HepG2 (cell line): Measurements from ENCODE around the gene PLIN4. TPM values are rescaled to one million over a fixed set of nuclear protein-coding genes. Genes with fewer than 3 reads are reported as not detected.
A peak's percentile ranks its signal among the peaks of the same experiment; 100 is the strongest.

Source experiments
- ARNTL ChIP-seq: sonication (generic); formaldehyde crosslinking; IDR thresholded peaks from 2 replicates; pipeline ENCODE4 v1.4.0; 2020; ENCODE audit warnings: mild to moderate bottlenecking, missing genetic modification reagents
- ATF1 ChIP-seq: IDR thresholded peaks from 2 replicates; pipeline ENCODE4 v1.6.1; 2016; ENCODE audit warnings: mild to moderate bottlenecking, control low read depth
- CREM ChIP-seq, 2 experiments: sonication (generic) in 1 of 2; formaldehyde crosslinking in 1 of 2; IDR thresholded peaks; 2 replicates each; pipeline versions ENCODE4 v1.4.0 to v1.6.1; 2016 to 2020; ENCODE audit warnings: antibody characterized with exemption in 1 of 2, mild to moderate bottlenecking in 1 of 2, missing genetic modification reagents in 1 of 2
- KDM5A ChIP-seq: fragments of 200-600 bp; sonication (generic); IDR thresholded peaks from 2 replicates; pipeline ENCODE4 v1.7.0; 2018; ENCODE audit warnings: antibody characterized with exemption, mild to moderate bottlenecking, low read length, borderline replicate concordance
- NCOR1 ChIP-seq: fragments of 200-600 bp; sonication (generic); IDR thresholded peaks from 2 replicates; pipeline ENCODE4 v1.7.0; 2017; ENCODE audit warnings: antibody characterized with exemption, low read length, borderline replicate concordance
- NFYB ChIP-seq: sonication (generic); formaldehyde crosslinking; IDR thresholded peaks from 2 replicates; pipeline ENCODE4 v1.4.0; 2020; ENCODE audit warnings: missing genetic modification reagents
- PHF8 ChIP-seq: sonication (generic); formaldehyde crosslinking; IDR thresholded peaks from 2 replicates; pipeline ENCODE4 v1.5.0; 2020; ENCODE audit warnings: missing genetic modification reagents
- POLR2AphosphoS5 ChIP-seq: IDR thresholded peaks from 2 replicates; pipeline ENCODE4 v1.6.1; 2012; ENCODE audit warnings: low read depth, low read length
- SP1 ChIP-seq, 2 experiments: fragments of 450-650 bp in 1 of 2; sonication (generic) in 1 of 2; formaldehyde crosslinking in 1 of 2; IDR thresholded peaks; 2 replicates each; pipeline versions ENCODE4 v1.4.0 to v1.6.1; 2016 to 2020; ENCODE audit warnings: missing genetic modification reagents in 1 of 2
- TBL1XR1 ChIP-seq: fragments of 150-350 bp; IDR thresholded peaks from 2 replicates; pipeline ENCODE4 v1.6.1; 2014; ENCODE audit warnings: borderline replicate concordance, low read length; ENCODE audit not compliant: partially characterized antibody
- THAP7 ChIP-seq: sonication (generic); formaldehyde crosslinking; IDR thresholded peaks from 2 replicates; pipeline ENCODE4 v1.8.1; 2023; ENCODE audit warnings: mild to moderate bottlenecking, missing genetic modification reagents
- THRA ChIP-seq: sonication (generic); formaldehyde crosslinking; IDR thresholded peaks from 2 replicates; pipeline ENCODE4 v1.4.0; 2020; ENCODE audit warnings: missing genetic modification reagents, borderline replicate concordance
- ZFP37 ChIP-seq: sonication (generic); formaldehyde crosslinking; IDR thresholded peaks from 2 replicates; pipeline ENCODE4 v1.4.0; 2020; ENCODE audit warnings: missing genetic modification reagents, borderline replicate concordance
- ZNF235 ChIP-seq: sonication (generic); formaldehyde crosslinking; IDR thresholded peaks from 2 replicates; pipeline ENCODE4 v1.8.1; 2023; ENCODE audit warnings: mild to moderate bottlenecking, missing genetic modification reagents, borderline replicate concordance
- ZNF768 ChIP-seq: sonication (generic); formaldehyde crosslinking; IDR thresholded peaks from 2 replicates; pipeline ENCODE4 v1.4.0; 2020; ENCODE audit warnings: missing genetic modification reagents
- polyA plus RNA-seq, 8 experiments: library from polyadenylated mRNA; depleted of rRNA in 3 of 8; stranded (reverse) in 7 of 8; unstranded in 1 of 8; fragments of >200 nt; fragmentation: Illumina TruSeq in 4 of 8; extraction: Trizol in 4 of 8; gene quantifications; 2 replicates each; pipeline versions ENCODE4 v1.2.1 to v1.2.3, GENCODE V29; 2011 to 2016; ENCODE audit warnings: low read depth in 4 of 8, missing spikeins in 1 of 8, mixed read lengths in 1 of 8; ENCODE audit not compliant: insufficient read depth in 1 of 8
- total RNA-seq, 5 experiments: library from RNA; depleted of rRNA; stranded (reverse); fragments of >200 nt; fragmentation: Illumina TruSeq; extraction: Trizol; gene quantifications; 2 replicates each; pipeline ENCODE4 v1.2.3, GENCODE V29; 2016; ENCODE audit warnings: low read depth in 1 of 5
- TF ChIP-seq, protein P1 (sequence below): sonication (generic); formaldehyde crosslinking; IDR thresholded peaks from 2 replicates; pipeline ENCODE4 v1.5.0; 2020; ENCODE audit warnings: missing genetic modification reagents
- TF ChIP-seq, protein P2 (sequence below): sonication (generic); formaldehyde crosslinking; IDR thresholded peaks from 2 replicates; pipeline ENCODE4 v1.5.1; 2020; ENCODE audit warnings: missing genetic modification reagents, mild to moderate bottlenecking, borderline replicate concordance
- TF ChIP-seq, protein P3 (sequence below): sonication (generic); formaldehyde crosslinking; IDR thresholded peaks from 2 replicates; pipeline ENCODE4 v1.5.0; 2020; ENCODE audit warnings: mild to moderate bottlenecking, missing genetic modification reagents, borderline replicate concordance

PLIN4 gene
- total and polyA plus RNA-seq, 2 of the 13 experiments (the other 11 are each of a cell fraction or from before 2014, with no cell fraction given) = 1.1 to 1.3 TPM

DNA sequence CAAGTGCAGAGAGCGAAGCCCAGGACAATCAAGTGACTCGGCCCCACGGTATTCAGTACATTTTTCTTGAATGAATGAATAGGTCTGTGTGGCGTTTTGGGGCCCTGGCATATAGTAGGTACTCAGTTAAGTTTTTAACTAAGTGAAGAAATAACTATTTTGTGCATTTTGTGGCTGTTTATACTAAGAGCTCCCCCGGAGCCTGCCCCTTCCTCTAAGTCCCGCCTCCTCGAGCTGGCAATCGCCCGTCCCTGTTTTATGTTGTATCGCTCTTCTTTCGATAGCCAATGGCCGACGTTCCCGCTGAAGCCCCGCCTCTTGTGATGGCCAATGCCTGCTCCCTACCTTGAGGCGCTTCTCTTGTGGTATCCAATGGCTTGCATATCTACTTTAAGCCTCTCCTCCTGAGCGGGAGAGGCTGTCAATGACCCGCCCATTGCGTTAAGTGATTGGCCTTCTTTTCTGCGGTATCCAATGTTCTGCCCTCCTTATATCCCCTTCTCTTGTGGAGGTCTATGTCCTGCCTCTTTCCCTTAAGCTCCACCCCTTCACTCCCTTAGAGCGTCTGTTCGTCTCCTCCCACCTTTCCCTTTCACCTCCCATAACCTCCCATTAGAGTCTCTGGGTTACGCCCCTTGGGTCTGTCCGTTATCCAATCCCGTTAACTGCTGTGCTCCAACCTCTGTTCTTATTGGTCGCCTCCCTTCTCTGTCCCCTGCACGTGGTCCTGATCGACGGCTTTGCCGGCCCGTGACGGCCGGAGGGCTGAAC is 46.7 kb downstream of the PLIN4 start (continued):
- TF ChIP-seq THRA (CRISPR knock-in tag) = peak; percentile 78; the same call in 1 of the 2 replicates
- TF ChIP-seq ZNF235 (CRISPR knock-in tag) = no peak
- peak; percentile 46 for TF ChIP-seq TBL1XR1
- peak; percentile 54; the same call in 1 of the 2 replicates for TF ChIP-seq POLR2AphosphoS5
- TF ChIP-seq, protein P1, sequence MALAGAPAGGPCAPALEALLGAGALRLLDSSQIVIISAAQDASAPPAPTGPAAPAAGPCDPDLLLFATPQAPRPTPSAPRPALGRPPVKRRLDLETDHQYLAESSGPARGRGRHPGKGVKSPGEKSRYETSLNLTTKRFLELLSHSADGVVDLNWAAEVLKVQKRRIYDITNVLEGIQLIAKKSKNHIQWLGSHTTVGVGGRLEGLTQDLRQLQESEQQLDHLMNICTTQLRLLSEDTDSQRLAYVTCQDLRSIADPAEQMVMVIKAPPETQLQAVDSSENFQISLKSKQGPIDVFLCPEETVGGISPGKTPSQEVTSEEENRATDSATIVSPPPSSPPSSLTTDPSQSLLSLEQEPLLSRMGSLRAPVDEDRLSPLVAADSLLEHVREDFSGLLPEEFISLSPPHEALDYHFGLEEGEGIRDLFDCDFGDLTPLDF (CRISPR knock-in tag) = peak; percentile 52; the same call in 1 of the 2 replicates
- TF ChIP-seq ZFP37 (CRISPR knock-in tag) = no peak
- TF ChIP-seq, protein P2, sequence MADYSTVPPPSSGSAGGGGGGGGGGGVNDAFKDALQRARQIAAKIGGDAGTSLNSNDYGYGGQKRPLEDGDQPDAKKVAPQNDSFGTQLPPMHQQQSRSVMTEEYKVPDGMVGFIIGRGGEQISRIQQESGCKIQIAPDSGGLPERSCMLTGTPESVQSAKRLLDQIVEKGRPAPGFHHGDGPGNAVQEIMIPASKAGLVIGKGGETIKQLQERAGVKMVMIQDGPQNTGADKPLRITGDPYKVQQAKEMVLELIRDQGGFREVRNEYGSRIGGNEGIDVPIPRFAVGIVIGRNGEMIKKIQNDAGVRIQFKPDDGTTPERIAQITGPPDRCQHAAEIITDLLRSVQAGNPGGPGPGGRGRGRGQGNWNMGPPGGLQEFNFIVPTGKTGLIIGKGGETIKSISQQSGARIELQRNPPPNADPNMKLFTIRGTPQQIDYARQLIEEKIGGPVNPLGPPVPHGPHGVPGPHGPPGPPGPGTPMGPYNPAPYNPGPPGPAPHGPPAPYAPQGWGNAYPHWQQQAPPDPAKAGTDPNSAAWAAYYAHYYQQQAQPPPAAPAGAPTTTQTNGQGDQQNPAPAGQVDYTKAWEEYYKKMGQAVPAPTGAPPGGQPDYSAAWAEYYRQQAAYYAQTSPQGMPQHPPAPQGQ (CRISPR knock-in tag) = no peak
- TF ChIP-seq PHF8 (CRISPR knock-in tag) = peak; percentile 49; the same call in 1 of the 2 replicates
- 0 out of 2 replicates have a peak, but pooled peaks have one; percentile 39 for TF ChIP-seq THAP7
- peak; percentile 62 for TF ChIP-seq ATF1 (CRISPR knock-in tag)
- TF ChIP-seq ARNTL (CRISPR knock-in tag) = peak; percentile 34; the same call in 1 of the 2 replicates
- TF ChIP-seq, protein P3, sequence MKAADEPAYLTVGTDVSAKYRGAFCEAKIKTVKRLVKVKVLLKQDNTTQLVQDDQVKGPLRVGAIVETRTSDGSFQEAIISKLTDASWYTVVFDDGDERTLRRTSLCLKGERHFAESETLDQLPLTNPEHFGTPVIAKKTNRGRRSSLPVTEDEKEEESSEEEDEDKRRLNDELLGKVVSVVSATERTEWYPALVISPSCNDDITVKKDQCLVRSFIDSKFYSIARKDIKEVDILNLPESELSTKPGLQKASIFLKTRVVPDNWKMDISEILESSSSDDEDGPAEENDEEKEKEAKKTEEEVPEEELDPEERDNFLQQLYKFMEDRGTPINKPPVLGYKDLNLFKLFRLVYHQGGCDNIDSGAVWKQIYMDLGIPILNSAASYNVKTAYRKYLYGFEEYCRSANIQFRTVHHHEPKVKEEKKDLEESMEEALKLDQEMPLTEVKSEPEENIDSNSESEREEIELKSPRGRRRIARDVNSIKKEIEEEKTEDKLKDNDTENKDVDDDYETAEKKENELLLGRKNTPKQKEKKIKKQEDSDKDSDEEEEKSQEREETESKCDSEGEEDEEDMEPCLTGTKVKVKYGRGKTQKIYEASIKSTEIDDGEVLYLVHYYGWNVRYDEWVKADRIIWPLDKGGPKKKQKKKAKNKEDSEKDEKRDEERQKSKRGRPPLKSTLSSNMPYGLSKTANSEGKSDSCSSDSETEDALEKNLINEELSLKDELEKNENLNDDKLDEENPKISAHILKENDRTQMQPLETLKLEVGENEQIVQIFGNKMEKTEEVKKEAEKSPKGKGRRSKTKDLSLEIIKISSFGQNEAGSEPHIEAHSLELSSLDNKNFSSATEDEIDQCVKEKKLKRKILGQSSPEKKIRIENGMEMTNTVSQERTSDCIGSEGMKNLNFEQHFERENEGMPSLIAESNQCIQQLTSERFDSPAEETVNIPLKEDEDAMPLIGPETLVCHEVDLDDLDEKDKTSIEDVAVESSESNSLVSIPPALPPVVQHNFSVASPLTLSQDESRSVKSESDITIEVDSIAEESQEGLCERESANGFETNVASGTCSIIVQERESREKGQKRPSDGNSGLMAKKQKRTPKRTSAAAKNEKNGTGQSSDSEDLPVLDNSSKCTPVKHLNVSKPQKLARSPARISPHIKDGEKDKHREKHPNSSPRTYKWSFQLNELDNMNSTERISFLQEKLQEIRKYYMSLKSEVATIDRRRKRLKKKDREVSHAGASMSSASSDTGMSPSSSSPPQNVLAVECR (CRISPR knock-in tag) = peak; percentile 59; the same call in 1 of the 2 replicates
- TF ChIP-seq SP1 (IDR thresholded peaks at IDR 0.05) = peak; percentile 97
- TF ChIP-seq SP1 (CRISPR knock-in tag; IDR thresholded peaks at IDR 0.05) = peak; percentile 94
- TF ChIP-seq KDM5A = 0 out of 2 replicates have a peak, but pooled peaks have one; percentile 31
- TF ChIP-seq NCOR1 = no peak; the same call in 1 of the 2 replicates
- no peak for TF ChIP-seq ZNF768
- peak; percentile 84 for TF ChIP-seq NFYB
- peak; percentile 56; the same call in 1 of the 2 replicates for TF ChIP-seq CREM (IDR thresholded peaks at IDR 0.05)
- TF ChIP-seq CREM (CRISPR knock-in tag; IDR thresholded peaks at IDR 0.05) = no peak
